GM12878 (cell line): ENCODE data around the gene ALX1.

Experiments used
- EZH2 ChIP-seq: IDR thresholded peaks from 2 replicates; pipeline ENCODE4 v1.6.1; 2012; ENCODE audit warnings: low read depth, mild to moderate bottlenecking, control low read depth, inconsistent platforms, low read length, borderline replicate concordance; ENCODE audit not compliant: control insufficient read depth
- JUND ChIP-seq: IDR thresholded peaks from 2 replicates; pipeline ENCODE4 v1.6.1; 2012; ENCODE audit warnings: low read depth, mild to moderate bottlenecking, low read length, improper control_type of control experiment, moderate library complexity
- POLR2A ChIP-seq: IDR thresholded peaks from 2 replicates; pipeline ENCODE4 v1.6.1; 2011; ENCODE audit warnings: low read depth, mild to moderate bottlenecking, low read length
- RAD21 ChIP-seq: IDR thresholded peaks from 2 replicates; pipeline ENCODE4 v1.6.1; 2011; ENCODE audit warnings: mild to moderate bottlenecking, low read depth, low read length, moderate library complexity; ENCODE audit not compliant: insufficient read depth
- SPI1 ChIP-seq: IDR thresholded peaks from 2 replicates; pipeline ENCODE4 v1.6.1; 2011; ENCODE audit warnings: low read depth, mild to moderate bottlenecking, low read length, moderate library complexity, borderline replicate concordance; ENCODE audit not compliant: insufficient read depth
- ZNF384 ChIP-seq: IDR thresholded peaks from 2 replicates; pipeline ENCODE4 v1.6.1; 2012; ENCODE audit warnings: low read depth, mild to moderate bottlenecking, low read length, improper control_type of control experiment, borderline replicate concordance
- TF ChIP-seq, protein P1 (sequence below), 3 experiments: IDR thresholded peaks in 2 of 3; conservative IDR thresholded peaks in 1 of 3; 2 replicates each; pipeline ENCODE4 v1.5.1; 2011; ENCODE audit warnings: low read depth in 3 of 3, low read length in 3 of 3, mild to moderate bottlenecking in 3 of 3, control low read depth in 2 of 3, moderate library complexity in 2 of 3, inconsistent platforms in 1 of 3, mixed read lengths in 1 of 3; ENCODE audit not compliant: control insufficient read depth in 2 of 3, insufficient read depth in 1 of 3; ENCODE audit errors: extremely low read depth in 1 of 3
- TF ChIP-seq, protein P2 (sequence below): IDR thresholded peaks from 2 replicates; pipeline ENCODE4 v1.6.1; 2012; ENCODE audit warnings: low read depth, low read length, improper control_type of control experiment
- TF ChIP-seq, protein P3 (sequence below): IDR thresholded peaks from 2 replicates; pipeline ENCODE4 v1.6.1; 2012; ENCODE audit warnings: low read length, inconsistent platforms

DNA sequence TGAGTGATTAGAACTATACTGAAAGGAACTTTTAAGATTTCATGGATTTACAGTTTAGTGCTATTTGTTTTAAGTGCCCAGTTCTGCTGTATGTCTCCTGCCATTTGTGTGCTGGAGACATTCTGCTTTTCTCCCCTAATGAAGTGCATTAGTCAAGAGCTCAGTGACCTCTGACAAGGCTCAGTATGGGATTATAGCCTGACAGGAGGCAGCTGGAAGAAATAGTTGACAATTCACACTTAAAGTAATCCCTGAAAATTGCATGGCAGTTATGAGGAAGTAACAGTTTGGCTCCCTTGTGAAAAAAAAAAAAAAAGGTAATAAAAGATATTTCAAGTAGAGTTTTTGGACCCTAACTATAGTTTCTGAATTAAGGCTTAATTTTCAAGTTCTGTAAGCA, 70.3 kb downstream of the ALX1 start:
- TF ChIP-seq EZH2 = no peak
- no peak for TF ChIP-seq JUND
- TF ChIP-seq SPI1 = no peak
- TF ChIP-seq, protein P1, sequence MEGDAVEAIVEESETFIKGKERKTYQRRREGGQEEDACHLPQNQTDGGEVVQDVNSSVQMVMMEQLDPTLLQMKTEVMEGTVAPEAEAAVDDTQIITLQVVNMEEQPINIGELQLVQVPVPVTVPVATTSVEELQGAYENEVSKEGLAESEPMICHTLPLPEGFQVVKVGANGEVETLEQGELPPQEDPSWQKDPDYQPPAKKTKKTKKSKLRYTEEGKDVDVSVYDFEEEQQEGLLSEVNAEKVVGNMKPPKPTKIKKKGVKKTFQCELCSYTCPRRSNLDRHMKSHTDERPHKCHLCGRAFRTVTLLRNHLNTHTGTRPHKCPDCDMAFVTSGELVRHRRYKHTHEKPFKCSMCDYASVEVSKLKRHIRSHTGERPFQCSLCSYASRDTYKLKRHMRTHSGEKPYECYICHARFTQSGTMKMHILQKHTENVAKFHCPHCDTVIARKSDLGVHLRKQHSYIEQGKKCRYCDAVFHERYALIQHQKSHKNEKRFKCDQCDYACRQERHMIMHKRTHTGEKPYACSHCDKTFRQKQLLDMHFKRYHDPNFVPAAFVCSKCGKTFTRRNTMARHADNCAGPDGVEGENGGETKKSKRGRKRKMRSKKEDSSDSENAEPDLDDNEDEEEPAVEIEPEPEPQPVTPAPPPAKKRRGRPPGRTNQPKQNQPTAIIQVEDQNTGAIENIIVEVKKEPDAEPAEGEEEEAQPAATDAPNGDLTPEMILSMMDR (IDR thresholded peaks at IDR 0.05 in 2 of 3, conservative IDR thresholded peaks at IDR 0.05 in 1 of 3; ENCODE audit: control insufficient read depth in 2 of 3, extremely low read depth in 1 of 3, insufficient read depth in 1 of 3, low read depth in 3 of 3, low read length in 3 of 3) = no peak
- no peak for TF ChIP-seq RAD21
- TF ChIP-seq, protein P2, sequence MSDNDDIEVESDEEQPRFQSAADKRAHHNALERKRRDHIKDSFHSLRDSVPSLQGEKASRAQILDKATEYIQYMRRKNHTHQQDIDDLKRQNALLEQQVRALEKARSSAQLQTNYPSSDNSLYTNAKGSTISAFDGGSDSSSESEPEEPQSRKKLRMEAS = no peak
- TF ChIP-seq, protein P3, sequence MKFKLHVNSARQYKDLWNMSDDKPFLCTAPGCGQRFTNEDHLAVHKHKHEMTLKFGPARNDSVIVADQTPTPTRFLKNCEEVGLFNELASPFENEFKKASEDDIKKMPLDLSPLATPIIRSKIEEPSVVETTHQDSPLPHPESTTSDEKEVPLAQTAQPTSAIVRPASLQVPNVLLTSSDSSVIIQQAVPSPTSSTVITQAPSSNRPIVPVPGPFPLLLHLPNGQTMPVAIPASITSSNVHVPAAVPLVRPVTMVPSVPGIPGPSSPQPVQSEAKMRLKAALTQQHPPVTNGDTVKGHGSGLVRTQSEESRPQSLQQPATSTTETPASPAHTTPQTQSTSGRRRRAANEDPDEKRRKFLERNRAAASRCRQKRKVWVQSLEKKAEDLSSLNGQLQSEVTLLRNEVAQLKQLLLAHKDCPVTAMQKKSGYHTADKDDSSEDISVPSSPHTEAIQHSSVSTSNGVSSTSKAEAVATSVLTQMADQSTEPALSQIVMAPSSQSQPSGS = no peak
- TF ChIP-seq ZNF384 = no peak
- no peak for TF ChIP-seq POLR2A
